ENCODE results near the gene MGAT4A.

MGAT4A gene

GRCh38 chr2:98701230-98701629 lies 29.7 kb downstream of the MGAT4A start:
- no peak overlapping the region for H3K4me3 ChIP-seq (ENCODE audit: low read depth, low read length)
- DNase-seq (ENCODE audit: low read depth), result no peak
- no peak for TF ChIP-seq CTCF (IDR thresholded peaks at IDR 0.05; ENCODE audit: low read depth, low read length, missing control alignments)

GRCh38 chr2:98698896-98699295 lies 32.0 kb downstream of the MGAT4A start:
- H3K4me3 ChIP-seq (ENCODE audit: low read depth, low read length), result no peak overlapping the region
- no peak for TF ChIP-seq CTCF (IDR thresholded peaks at IDR 0.05; ENCODE audit: low read depth, low read length, missing control alignments)
- DNase-seq (ENCODE audit: low read depth), result no peak

GRCh38 chr2:98697651-98698337 lies 33.1 kb downstream of the MGAT4A start:
- H3K4me3 ChIP-seq (ENCODE audit: low read depth, low read length), result no peak overlapping the region
- no peak for DNase-seq (ENCODE audit: low read depth)
- no peak for TF ChIP-seq CTCF (IDR thresholded peaks at IDR 0.05; ENCODE audit: low read depth, low read length, missing control alignments)

GRCh38 chr2:98696200-98696599 lies 34.7 kb downstream of the MGAT4A start:
- no peak for TF ChIP-seq CTCF (IDR thresholded peaks at IDR 0.05; ENCODE audit: low read depth, low read length, missing control alignments)

GRCh38 chr2:98695255-98695654 lies 35.7 kb downstream of the MGAT4A start:
- TF ChIP-seq CTCF (IDR thresholded peaks at IDR 0.05; ENCODE audit: low read depth, low read length, missing control alignments), result no peak
- H3K4me3 ChIP-seq (ENCODE audit: low read depth, low read length), result no peak overlapping the region
- DNase-seq (ENCODE audit: low read depth), result no peak

More at GRCh38 chr2:98696200-98696599, 34.7 kb downstream of the MGAT4A start:
- no peak overlapping the region for H3K4me3 ChIP-seq (ENCODE audit: low read depth, low read length)
- DNase-seq (ENCODE audit: low read depth), result no peak

- DNase-seq (ENCODE audit: low read depth), result no peak
- H3K4me3 ChIP-seq (ENCODE audit: low read depth, low read length), result no peak overlapping the region
- no peak for TF ChIP-seq CTCF (IDR thresholded peaks at IDR 0.05; ENCODE audit: low read depth, low read length, missing control alignments)
Observed at GRCh38 chr2:98693477-98693876, 37.5 kb downstream of the MGAT4A start.
